ENCODE results near the gene EFNA5. TPM values are rescaled to one million over a fixed set of nuclear protein-coding genes. Genes with fewer than 3 reads are reported as not detected.

The EFNA5 gene
- total and polyA plus RNA-seq, 2 of the 8 experiments (the other 6 are each of a cell fraction or from before 2014, with no cell fraction given) = 9.6 to 21.8 TPM

DNA sequence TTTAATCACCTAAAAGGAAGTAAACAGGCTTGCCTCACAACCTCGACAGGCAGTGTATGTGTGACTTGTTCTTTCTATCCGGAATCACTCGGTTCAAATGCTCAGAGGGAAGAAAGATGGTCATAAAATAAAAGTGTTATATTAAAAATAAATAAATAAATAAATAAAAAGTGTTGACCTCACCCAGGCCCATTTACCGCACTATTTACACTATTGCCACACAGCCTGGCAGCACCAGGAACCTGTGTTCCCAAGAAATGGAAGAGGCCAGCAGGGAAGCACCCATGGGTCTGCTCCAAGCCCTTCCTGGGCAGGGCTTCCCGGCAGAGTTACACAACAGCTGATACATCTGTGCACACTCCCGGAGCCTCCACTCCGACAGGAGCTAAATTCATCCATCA, 127.9 kb downstream of the EFNA5 start (continued):
- no peak for TF ChIP-seq KDM5A (IDR thresholded peaks at IDR 0.05; ENCODE audit: low read length)
- no peak for TF ChIP-seq MAFK (IDR thresholded peaks at IDR 0.05; ENCODE audit: low read depth, low read length)
- TF ChIP-seq TBP (IDR thresholded peaks at IDR 0.05; ENCODE audit: low read depth, low read length) = no peak
- TF ChIP-seq CBX8 (IDR thresholded peaks at IDR 0.05; ENCODE audit: borderline replicate concordance, low read depth, low read length) = no peak
- no peak for TF ChIP-seq CTBP2 (IDR thresholded peaks at IDR 0.05; ENCODE audit: borderline replicate concordance, insufficient read depth, insufficient read length, low read length)
- TF ChIP-seq TAF7 (optimal IDR thresholded peaks at IDR 0.05; ENCODE audit: borderline replicate concordance, low read depth, low read length) = no peak
- TF ChIP-seq PHF8 (conservative IDR thresholded peaks at IDR 0.05; ENCODE audit: low read depth, low read length) = no peak
- no peak for TF ChIP-seq KDM1A (IDR thresholded peaks at IDR 0.05; ENCODE audit: borderline replicate concordance, low read length)
- no peak for TF ChIP-seq CHD1 (IDR thresholded peaks at IDR 0.05; ENCODE audit: low read depth, low read length)
- TF ChIP-seq GTF2F1 (IDR thresholded peaks at IDR 0.05; ENCODE audit: borderline replicate concordance, low read depth, low read length) = no peak
- TF ChIP-seq BACH1 (IDR thresholded peaks at IDR 0.05; ENCODE audit: low read length) = no peak
- TF ChIP-seq FOSL1 (IDR thresholded peaks at IDR 0.05; ENCODE audit: insufficient read depth, low read depth, low read length) = no peak
- no peak for TF ChIP-seq KDM4A (IDR thresholded peaks at IDR 0.05; ENCODE audit: low read depth, low read length, severe bottlenecking)

All from H1 (cell line).